Kasumi-1 (cell line): ENCODE results near the gene MAP1LC3B2.
"Not testable (repeated sequence)": the region's sequence is repeated elsewhere in the genome, so short reads cannot be mapped to it uniquely, and the experiment has no call there.

Experiments used
- DNase-seq, 2 experiments: peaks; one replicate each; lab custom pipeline; 2025; lab: John Stamatoyannopoulos, UW

Gene MAP1LC3B2

DNA sequence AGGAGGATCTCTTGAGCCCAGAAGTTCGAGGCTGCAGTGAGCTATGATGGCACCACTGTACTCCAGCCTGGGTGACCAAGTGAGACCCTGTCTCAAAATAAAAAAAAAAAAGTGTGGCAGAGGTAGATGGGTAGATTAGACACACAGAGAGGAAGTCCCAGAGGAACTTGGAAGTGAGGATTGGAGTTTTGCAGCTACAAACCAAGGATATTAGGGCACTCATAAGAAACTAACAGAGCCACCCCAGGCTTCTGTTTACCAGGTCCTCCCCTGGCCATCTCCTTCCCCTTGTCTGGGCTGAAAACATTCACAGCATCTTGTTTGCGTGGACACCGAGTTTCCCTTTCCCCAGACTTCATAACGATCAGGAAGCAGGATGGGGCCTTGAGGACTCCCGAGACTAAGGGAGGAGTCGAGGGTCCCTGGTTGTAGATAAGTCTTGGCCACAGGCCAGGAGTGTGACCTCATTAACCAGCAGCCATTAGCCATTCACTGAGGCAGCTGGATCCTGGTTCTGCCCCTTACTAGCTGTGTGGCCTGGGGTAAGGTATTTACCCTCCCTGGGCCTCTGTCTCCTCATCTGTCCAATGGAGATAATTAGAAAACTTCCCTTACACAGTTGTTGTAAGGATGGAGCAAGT is 2.1 kb downstream of the MAP1LC3B2 start:
- no peak for DNase-seq

DNA sequence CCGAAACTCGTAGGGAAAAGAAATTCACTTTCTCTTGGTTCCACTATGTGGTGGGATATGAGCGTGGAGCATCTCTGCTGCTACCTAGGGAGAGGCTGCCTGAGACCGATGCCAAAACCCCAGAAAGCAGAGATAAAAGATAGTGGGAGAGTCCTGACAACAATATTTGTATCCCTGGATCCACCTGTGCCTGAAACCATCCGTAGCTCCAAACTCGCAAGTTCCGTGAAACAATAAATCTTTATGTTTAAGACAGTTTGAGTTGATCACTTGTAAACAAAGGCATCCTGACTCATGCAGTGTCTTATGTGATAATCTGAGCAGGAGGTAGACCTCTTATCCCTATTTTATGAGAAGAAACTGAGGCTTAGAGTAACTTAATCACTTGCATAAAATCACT is 2.9 kb downstream of the MAP1LC3B2 start:
- no peak for DNase-seq

DNA sequence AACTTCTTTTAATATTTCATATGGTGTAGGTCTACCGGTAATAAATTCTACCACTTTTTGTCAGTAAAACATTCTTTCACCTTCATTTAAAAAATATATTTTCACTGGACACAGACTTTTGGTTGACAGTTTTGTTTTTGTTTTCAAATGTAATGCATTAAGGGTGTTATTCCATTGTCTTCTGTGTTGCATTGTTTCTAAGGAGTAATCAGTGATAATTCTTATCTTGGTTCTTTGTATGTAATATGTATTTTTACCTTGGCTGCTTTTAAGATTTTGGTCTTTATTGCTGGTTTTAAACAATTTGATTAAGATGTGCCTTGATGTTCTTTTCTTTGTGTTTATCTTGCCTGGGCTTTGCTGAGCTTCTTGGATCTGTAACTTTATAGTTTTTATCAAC is 4.1 kb downstream of the MAP1LC3B2 start:
- no peak for DNase-seq

DNA sequence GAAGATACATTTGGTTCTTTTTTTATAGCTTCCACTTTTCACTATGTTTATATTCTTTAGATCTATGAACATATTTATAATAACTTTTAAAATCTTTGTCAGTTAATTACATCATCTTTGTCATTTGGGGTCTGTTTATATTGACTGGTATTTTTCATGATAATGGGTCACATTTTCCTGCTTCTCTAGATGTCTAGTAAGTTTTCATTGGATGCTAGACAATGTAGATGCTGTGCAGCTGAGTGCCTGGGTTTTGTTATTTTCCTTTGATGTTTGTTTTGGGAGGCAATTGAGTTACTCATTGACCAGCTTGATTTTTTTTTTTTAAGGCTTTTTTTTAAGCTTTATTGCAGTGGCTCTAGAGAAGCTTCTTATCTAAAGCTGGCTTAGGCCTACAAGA is 4.9 kb downstream of the MAP1LC3B2 start:
- DNase-seq, result no peak

DNA sequence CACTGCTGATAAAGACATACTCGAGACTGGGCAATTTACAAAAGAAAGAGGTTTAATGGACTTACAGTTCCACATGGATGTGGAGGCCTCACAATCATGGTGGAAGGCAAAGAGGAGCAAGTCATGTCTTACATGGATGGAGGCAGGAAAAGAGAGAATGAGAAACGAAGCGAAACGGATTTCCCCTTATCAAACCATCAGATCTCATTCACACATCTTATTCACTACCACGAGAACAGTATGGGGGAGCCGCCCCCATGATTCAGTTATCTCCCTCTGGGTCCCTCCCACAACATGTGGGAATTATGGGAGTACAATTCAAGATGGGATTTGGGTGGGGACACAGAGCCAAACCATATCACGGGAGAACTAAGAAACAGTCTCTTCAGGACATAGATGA is 6.0 kb downstream of the MAP1LC3B2 start:
- not testable (repeated sequence) for DNase-seq

DNA sequence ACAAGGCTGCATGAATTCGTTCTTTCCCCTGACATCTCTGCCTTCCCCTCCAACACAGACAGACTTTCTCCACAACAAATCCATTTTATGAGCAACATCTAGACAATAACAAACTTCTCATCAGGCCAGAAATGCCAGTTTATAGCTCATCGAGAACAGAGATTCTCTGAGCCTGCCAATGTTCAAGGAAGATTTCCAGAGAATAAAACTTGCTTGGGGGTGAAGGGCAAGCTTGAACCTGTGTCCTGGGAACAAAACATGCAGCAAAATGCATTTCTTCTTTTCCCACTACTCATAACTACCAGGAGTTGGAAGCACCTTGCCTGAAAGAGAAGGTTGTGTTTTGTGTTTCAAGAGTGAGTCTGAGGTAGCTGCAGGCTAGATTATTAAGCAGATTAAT is 6.8 kb downstream of the MAP1LC3B2 start:
- no peak for DNase-seq

DNA sequence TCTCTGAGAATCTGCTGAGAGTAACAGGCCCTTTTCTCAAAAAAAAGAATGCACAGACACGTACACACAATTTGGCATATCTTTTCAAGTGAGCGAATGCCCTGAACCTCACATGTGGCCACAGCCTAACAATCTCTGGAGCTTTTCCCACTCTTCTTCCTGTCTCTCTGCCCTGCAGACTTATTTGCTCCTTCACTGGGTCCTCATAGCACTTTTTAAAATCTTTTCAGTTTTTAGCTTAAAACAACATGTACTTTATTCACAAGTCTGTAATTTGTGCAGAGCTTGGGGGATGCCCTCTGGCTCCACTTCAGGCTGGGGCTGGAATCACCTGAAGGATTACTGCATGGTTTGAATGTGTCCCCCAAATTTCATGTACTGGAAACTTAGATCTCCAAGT is 9.0 kb downstream of the MAP1LC3B2 start:
- DNase-seq, result no peak

DNA sequence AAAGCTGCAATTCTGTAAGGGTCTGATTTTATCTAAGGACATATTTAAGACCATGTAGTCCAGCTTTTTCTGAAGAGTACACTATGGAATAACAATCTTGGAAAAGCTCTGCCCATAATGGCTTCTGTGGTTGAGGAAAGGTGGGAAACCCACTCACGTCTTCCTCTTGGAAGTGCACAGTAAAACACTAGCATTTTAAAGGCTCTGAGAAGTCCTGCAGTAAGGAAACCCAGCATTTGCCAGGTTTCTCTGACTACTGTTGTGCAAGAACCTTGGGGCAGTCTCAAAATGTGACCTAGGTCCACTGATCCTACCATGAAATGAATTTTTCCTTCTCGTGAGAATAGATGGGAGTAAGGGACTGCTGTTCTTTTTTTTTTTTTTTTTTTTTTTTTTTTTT is 11.9 kb downstream of the MAP1LC3B2 start:
- DNase-seq, result no peak

DNA sequence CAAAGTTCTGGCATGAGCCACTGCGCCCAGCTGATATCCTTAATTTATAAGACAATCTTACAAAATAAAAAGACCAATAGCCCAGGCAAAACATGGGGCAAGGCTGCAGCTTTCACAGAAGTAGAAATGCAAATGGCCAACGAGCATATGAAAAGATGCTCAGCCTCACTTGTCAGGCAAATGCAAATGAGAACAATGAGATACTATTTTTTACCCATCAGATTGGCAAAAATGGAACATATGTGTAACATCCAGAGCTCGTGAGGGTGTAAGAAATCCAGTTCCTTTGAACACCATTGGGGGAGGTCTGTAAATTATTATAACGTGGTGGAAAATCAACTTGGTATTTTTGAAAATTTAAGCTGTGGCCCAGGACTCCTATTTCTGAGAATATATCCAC is 14.6 kb downstream of the MAP1LC3B2 start:
- DNase-seq, result no peak

DNA sequence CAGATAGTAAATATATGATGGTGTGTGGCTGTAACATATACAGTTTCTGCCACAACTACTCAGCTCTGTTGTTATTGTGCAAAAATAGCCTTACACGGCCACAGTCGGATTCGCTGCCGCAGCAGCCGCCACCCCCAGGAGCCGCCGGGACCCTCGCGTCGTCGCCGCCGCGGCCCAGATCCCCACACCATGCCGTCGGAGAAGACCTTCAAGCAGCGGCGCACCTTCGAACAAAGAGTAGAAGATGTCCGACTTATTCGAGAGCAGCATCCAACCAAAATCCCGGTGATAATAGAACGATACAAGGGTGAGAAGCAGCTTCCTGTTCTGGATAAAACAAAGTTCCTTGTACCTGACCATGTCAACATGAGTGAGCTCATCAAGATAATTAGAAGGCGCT is 16.6 kb downstream of the MAP1LC3B2 start:
- DNase-seq, result not testable (repeated sequence)

DNA sequence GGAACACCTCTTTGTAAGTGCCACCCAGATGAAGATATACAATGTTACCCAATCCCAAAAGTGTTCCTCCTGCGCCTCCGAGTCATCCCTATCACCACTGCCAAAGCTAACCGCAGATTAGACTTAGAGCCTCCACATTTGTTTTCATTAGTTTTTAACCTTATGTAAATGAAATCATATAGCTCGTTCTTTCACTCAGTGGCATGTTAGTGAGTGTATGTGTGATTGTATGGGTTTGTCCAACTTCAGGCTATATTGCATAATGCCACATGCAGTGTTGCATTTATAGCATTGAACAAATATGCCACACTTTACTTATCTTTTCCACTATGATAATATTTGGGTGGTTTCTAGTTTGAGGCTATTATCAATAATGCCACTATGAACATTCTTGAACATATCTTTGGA is 18.0 kb downstream of the MAP1LC3B2 start:
- DNase-seq, result no peak

DNA sequence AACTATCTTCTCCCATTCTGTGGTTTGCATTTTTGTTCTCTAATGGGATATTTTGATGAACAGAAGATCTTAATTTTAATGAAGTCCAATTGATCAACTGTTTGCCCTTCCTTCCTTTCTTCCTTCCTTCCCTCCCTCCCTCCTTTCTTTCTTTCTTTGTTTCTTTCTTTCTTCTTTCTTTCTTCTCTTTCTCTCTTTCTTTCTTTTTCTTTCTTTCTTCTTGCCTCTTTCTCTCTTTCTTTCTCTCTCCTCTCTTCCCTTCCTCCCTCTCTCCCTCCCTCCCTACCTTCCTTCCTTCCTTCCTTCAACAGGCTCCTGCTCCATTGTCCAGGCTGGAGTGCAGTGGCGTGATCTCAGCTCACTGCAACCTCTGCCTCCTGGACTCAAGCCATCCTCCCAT is 18.9 kb downstream of the MAP1LC3B2 start:
- no peak for DNase-seq

DNA sequence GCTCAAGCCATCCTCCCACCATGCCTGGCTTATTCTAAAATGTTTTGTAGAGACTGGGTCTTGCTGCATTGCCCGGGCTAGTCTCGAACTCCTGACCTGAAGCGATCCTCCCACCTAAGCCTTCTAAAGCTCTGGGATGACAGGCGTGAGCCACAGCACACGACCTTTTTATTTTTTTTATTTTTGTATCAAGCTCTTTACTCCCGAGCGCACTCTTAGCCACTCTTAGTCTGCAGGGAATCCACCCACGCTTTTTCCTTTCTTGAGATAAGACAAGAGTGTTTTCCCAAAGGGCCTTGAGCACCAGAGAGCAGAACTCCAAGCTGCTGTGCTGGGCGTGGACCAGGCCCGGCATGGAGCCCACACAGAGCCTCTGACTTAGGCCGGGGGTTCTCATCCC is 23.4 kb downstream of the MAP1LC3B2 start:
- no peak for DNase-seq

DNA sequence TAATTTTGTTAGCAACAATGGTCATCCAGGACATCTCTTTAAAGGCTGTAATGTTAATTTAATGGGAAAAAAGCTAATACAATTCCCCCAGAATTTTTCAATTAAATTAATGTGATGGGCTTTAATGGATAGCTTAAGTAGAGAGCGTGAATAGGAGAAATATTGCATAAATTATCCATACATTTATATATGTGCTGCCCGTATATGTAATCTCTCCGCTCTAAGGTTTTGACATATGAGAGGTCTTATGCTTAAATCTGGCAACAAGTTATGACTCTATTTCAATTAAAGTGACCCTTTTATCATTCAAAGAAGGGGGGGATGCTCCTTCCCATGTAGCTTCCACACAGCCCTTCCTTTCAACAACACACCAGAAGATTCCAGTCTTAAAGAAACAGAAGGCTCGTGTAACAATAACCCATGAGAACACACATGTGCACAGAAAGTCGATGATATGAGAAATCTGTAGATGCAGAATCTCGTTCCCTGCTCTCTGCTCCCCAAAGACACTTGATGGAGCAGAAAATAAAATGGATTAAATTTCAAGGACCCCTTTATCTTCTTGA is 24.0 kb downstream of the MAP1LC3B2 start:
- DNase-seq, result no peak

DNA sequence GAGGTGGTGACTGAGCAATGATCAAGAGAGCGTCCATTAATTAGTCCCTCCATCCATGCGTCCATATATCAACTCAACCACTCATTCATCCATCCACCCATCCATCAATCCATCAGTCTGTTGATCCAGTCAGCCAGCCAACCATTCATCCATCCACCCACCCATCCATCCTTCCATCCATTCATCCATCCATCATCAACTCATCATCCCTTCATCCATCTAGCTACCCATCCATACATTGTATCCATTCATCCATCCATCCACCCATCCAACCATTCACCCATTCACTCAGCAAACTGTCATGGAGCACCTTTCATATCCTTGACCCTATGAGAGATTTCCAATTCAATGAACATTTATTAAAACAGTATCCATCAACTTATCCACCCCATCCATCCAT is 28.1 kb downstream of the MAP1LC3B2 start:
- DNase-seq, result no peak

DNA sequence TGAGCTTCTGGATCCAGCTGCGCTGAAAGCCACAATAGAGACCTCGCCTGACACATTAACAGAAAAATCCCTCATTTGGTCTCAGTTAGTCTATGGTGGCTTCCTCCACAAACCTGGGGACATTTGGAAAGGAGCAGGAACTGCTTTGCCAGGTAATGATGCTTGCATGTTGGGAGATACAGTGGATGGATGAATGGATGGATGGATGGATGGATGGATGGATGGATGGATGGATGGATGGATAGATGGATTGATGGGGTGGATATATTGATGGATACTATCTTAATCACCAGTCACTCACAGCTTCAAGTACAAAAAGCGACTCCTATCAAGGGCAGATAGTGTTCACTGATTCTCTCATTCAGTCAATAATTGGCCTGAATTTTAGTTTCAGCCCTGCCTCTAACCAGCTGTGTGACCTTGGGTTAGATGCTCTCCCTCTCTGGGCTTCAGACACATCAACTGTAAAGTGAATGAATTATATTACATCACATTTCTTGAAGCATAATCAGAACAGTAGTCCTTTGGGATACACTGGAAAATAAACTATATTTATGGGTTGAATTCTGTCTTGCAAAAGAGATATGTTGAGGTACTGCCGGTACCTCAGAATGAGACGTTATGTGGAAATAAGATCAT is 29.3 kb downstream of the MAP1LC3B2 start:
- no peak for DNase-seq

DNA sequence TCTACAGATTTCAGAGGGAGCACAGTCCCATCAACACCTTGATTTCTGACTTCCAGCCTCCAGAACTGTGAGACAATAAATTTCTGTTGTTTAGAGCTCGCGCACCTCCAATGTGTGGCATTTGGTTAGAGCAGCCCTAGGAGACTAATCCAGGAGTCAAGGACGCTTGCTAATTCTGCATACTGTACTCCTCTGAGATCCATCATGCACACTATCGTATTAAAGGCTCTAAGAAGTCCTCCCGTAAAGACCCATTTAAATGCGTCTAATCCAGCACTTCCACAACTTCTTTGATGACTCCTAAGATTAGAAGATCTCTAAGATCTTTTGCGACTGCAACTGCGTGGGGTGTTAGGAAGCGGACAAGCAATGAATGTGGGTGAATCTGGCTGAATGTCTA is 30.4 kb downstream of the MAP1LC3B2 start:
- no peak for DNase-seq

DNA sequence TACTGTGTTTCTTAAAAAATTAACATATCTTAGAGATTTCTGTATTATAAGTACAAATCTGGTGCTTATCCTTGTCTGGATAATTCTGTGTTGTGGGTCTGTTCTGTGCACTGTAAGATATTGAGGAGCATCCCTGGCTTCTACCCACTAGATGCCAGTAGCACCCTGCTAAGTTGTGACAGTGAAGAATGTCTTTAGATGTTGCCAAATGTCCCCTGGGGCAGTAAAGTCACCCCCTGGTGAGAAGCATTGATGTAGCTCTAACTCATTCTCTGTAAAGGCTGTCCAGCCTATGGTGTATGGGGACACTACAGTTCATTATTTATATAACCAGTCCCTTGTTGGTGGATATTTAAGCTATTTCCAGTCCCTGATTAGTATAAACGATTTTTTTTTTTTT is 31.4 kb downstream of the MAP1LC3B2 start:
- no peak for DNase-seq

DNA sequence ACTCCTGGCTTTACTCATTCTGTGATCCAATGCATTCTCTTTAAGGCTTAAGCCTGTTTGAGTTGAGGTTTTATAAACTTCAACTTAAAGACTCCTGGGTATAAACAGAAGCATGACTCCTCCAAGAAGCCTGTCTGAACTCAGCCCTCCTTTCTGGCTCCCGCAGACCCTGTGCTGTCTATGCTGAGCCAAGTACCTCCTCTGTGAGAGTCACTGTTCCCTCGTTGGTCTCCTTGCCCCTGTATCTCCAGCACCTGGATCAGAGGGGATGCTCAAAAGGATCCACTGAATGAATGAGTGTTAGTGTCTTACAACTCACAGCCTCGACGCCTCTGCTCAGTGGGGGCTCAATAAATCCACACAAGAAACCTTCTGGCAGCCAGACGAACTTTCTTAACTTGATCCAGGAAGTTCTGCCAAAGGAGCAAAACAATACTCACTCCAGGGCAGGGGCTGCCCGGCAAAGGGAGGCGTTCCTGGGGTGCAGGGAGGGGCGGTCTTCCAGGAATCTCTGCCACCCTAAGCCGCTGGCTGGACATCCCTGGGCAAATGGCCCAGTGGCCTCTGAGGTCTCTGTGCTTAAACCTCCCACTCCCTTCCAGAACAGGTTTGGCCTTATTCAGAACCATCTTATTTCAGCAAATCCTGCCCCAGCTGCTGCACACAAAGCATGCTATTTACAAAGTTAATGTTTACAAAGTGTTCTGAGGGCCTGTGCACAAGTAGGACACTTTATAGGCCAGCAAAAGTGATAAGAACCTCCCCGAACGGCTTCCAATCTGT is 32.9 kb downstream of the MAP1LC3B2 start:
- no peak for DNase-seq

DNA sequence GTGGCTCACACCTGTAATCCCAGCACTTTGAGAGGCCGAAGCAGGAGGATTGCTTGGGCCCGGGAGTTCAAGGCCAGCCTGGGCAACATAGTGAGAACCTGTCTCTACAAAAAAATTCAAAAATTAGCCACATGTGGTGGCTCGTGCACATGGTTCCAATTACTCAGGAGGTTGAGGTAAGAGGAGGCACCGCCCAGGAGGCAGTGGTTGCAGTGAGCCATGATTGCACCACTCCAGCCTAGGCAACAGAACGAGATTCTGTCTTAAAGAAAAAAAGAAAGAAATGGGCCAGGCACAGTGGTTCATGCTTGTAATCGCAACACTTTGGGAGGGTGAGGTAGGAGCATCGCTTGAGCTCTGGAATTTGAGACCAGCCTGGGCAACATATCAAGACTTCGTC is 33.5 kb downstream of the MAP1LC3B2 start:
- DNase-seq, result no peak

DNA sequence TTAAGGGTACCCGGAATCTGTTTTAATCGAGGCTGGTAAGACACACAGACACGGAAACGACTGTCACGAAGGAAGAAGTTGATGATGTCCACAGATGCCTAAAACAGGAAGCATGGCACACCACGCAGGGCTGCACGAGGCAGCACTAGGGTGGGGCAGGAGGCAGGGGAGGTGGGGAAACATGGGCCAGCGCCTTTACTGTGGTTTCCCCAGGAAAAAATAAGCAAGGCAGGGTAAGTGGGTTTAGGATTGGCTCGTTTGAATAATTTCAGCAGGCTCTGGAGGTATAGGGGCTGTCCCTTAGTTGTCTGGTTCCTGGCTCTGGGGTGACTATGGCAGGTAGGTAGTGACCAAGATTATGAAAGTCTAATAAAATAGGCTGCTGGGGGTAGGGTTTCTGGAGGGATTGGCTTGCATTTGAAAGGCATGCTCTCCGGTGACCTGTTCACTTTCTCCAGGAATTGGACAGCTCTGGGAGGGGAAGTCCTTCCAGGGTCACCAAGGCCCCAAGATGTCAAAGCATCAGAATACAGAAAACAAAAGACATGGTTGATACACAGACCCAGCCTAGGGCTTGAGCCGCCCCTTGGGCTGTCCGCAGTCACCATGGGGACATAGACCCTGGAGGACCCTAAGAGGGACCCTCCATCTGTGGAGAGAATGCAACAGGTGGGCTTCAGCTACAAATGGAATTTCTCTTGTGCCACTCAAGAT is 35.3 kb downstream of the MAP1LC3B2 start:
- DNase-seq, result peak; percentile 93 to 94

DNA sequence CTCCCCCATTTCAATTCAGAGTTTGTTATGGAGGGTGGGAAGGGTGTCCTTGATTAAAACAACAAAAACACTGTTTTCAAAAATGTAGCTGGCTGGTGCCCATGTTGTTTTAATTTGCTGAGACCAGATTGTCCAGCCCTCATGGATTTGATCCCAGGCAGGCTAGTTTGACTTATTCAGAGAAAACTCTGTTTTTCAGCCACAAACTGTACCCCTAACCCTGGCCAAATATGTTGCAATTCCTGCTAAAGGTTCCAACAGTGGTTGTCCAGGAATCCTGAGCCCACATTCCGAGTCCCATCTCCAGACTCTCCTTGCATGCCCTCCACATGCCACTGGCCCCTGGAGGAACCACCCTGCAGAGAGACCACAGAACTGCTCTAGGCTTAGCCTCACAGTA is 36.0 kb downstream of the MAP1LC3B2 start:
- DNase-seq, result no peak
